Measurements from ENCODE around the gene HSD11B2.

GRCh38 chr16:67405336-67405735 is 25.6 kb upstream of the HSD11B2 start:
- TF ChIP-seq POLR2AphosphoS5 (IDR thresholded peaks at IDR 0.05; ENCODE audit: low read depth, low read length): no peak
- no peak for TF ChIP-seq SIN3A (IDR thresholded peaks at IDR 0.05; ENCODE audit: borderline replicate concordance, insufficient read depth, low read length)

Measured in PFSK-1 (cell line).